ENCODE measurements around the gene A1CF. TPM values are rescaled to one million over a fixed set of nuclear protein-coding genes. Genes with fewer than 3 reads are reported as not detected.

Gene A1CF
- total and polyA plus RNA-seq, 2 experiments from 2014 or later: 25.4 to 47.6 TPM

Other genes starting within 250 kb of the A1CF start
- 4.3 and 5.8 TPM in 2 replicates for gene ASAH2B, start 145.7 kb downstream of the A1CF start, total RNA-seq
- 3.4 and 3.6 TPM in 2 replicates for gene ASAH2B, start 145.7 kb downstream of the A1CF start, polyA plus RNA-seq
- 8.1 and 12.3 TPM in 2 replicates for gene PRKG1, start 188.9 kb upstream of the A1CF start, total RNA-seq
- gene PRKG1, start 188.9 kb upstream of the A1CF start, polyA plus RNA-seq: 4.0 and 5.0 TPM in 2 replicates

All from hepatocyte (in vitro differentiated cells).